HG03159 (cell line): ENCODE data around the gene KLK15.

Experiments
- ATAC-seq: cut with Tn5 transposase; IDR thresholded peaks from one replicate; pipeline ENCODE4 v1.9.1; 2021; ENCODE audit warnings: mild to moderate bottlenecking, moderate library complexity; ENCODE audit not compliant: unreplicated experiment

The KLK15 gene

GRCh38 chr19:50843701-50844221 is 10.4 kb upstream of the KLK15 start:
- no peak for ATAC-seq

- ATAC-seq = no peak
Measured at GRCh38 chr19:50843205-50843604, 9.8 kb upstream of the KLK15 start.

- no peak for ATAC-seq
Measured at GRCh38 chr19:50842130-50842529, 8.8 kb upstream of the KLK15 start.

GRCh38 chr19:50839712-50840655 is 6.6 kb upstream of the KLK15 start:
- no peak for ATAC-seq

GRCh38 chr19:50838239-50838638 is 4.9 kb upstream of the KLK15 start:
- no peak for ATAC-seq

- ATAC-seq = no peak
Measured at GRCh38 chr19:50837300-50837699, 3.9 kb upstream of the KLK15 start.

- ATAC-seq = no peak
Measured at GRCh38 chr19:50836543-50837195, 3.3 kb upstream of the KLK15 start.

- no peak for ATAC-seq
Measured at GRCh38 chr19:50835785-50836542, 2.6 kb upstream of the KLK15 start.

- no peak for ATAC-seq
Measured at GRCh38 chr19:50835103-50835784, 1.9 kb upstream of the KLK15 start.

- ATAC-seq = no peak
Measured at GRCh38 chr19:50833802-50834167, 411 bp upstream of the KLK15 start.

- ATAC-seq = no peak
Measured at GRCh38 chr19:50832666-50833065, 708 bp downstream of the KLK15 start.

- ATAC-seq = no peak
Measured at GRCh38 chr19:50831026-50831396, 2.4 kb downstream of the KLK15 start.

GRCh38 chr19:50830266-50831025 is 2.9 kb downstream of the KLK15 start:
- ATAC-seq = no peak

- no peak for ATAC-seq
Measured at GRCh38 chr19:50829801-50830200, 3.6 kb downstream of the KLK15 start.

GRCh38 chr19:50827476-50827875 is 5.9 kb downstream of the KLK15 start:
- ATAC-seq = no peak

GRCh38 chr19:50826492-50827240 is 6.7 kb downstream of the KLK15 start:
- ATAC-seq = no peak

GRCh38 chr19:50823389-50824042 is 9.9 kb downstream of the KLK15 start, which contains the start of gene KLK1:
Gene KLK1, minus strand, starts transcription at chr19:50823787. Its CDS starts 39 bp downstream, at chr19:50823748.
- ATAC-seq = no peak

GRCh38 chr19:50822661-50823208 is 10.6 kb downstream of the KLK15 start:
- ATAC-seq = no peak
